CD4-positive, alpha-beta memory T cell (primary cell): Measurements from ENCODE around the gene ATP13A2. TPM values are rescaled to one million over a fixed set of nuclear protein-coding genes. Genes with fewer than 3 reads are reported as not detected.
"Not testable (repeated sequence)": the region's sequence is repeated elsewhere in the genome, so short reads cannot be mapped to it uniquely, and the experiment has no call there.

Experiments used
- CTCF ChIA-PET: fragments of 350-600 bp; sonication (Branson Sonifier 250); formaldehyde crosslinking; loops from one replicate; lab custom pipeline; 2021; ENCODE audit warnings: inconsistent platforms; ENCODE audit not compliant: partially characterized antibody; lab: Charles Lee
- POLR2A ChIA-PET: fragments of 350-600 bp; sonication (Branson Sonifier 250); formaldehyde crosslinking; loops from one replicate; lab custom pipeline; 2021; ENCODE audit not compliant: partially characterized antibody; lab: Charles Lee
- DNase-seq, 5 donors: peaks; one replicate each; pipeline versions ENCODE4 v3.0.0 to v3.0.0-alpha.2; 2020 to 2022; ENCODE audit warnings: mixed read lengths in 1 of 5
- H3K27ac ChIP-seq: one replicate; pipeline ENCODE4 v1.7.0; 2013; ENCODE audit warnings: low read depth, low read length
- H3K27me3 ChIP-seq: 2 replicates; pipeline ENCODE4 v1.7.0; 2013; ENCODE audit warnings: mild to moderate bottlenecking, low read length, moderate library complexity; ENCODE audit not compliant: insufficient read depth
- H3K36me3 ChIP-seq: 2 replicates; pipeline ENCODE4 v1.7.0; 2013; ENCODE audit warnings: mild to moderate bottlenecking, low read length, moderate library complexity; ENCODE audit not compliant: insufficient read depth
- H3K4me1 ChIP-seq: 2 replicates; pipeline ENCODE4 v1.7.0; 2013; ENCODE audit warnings: mild to moderate bottlenecking, low read length, moderate library complexity; ENCODE audit not compliant: insufficient read depth
- H3K4me3 ChIP-seq, 2 donors: one replicate each; pipeline ENCODE4 v1.7.0; 2013; ENCODE audit warnings: low read length in 2 of 2, mild to moderate bottlenecking in 1 of 2
- H3K9me3 ChIP-seq, 2 donors: one replicate each; pipeline ENCODE4 v1.7.0; 2013; ENCODE audit warnings: low read length in 2 of 2, control low read depth in 1 of 2; ENCODE audit not compliant: control insufficient read depth in 1 of 2
- H3K27ac Mint-ChIP-seq, 7 donors: one replicate each; pipeline ENCODE4 v1.8.0; 2020 to 2021; ENCODE audit warnings: mixed read lengths in 7 of 7, mild to moderate bottlenecking in 6 of 7, inconsistent platforms in 3 of 7, moderate library complexity in 3 of 7
- H3K27me3 Mint-ChIP-seq, 2 donors: one replicate each; pipeline ENCODE4 v1.8.0; 2020 to 2021; ENCODE audit warnings: mixed read lengths in 2 of 2
- H3K36me3 Mint-ChIP-seq, 2 donors: one replicate each; pipeline ENCODE4 v1.8.0; 2020 to 2021; ENCODE audit warnings: mixed read lengths in 2 of 2, inconsistent platforms in 1 of 2, mild to moderate bottlenecking in 1 of 2
- H3K4me1 Mint-ChIP-seq, 4 donors: one replicate each; pipeline ENCODE4 v1.8.0; 2020 to 2021; ENCODE audit warnings: mixed read lengths in 4 of 4, mild to moderate bottlenecking in 1 of 4
- H3K4me3 Mint-ChIP-seq, 8 donors: one replicate each; pipeline ENCODE4 v1.8.0; 2020 to 2021; ENCODE audit warnings: mixed read lengths in 8 of 8, mild to moderate bottlenecking in 7 of 8, moderate library complexity in 6 of 8, inconsistent platforms in 3 of 8
- H3K9me3 Mint-ChIP-seq, 8 donors: one replicate each; pipeline ENCODE4 v1.8.0; 2020 to 2021; ENCODE audit warnings: mixed read lengths in 8 of 8, mild to moderate bottlenecking in 5 of 8, inconsistent platforms in 3 of 8, moderate library complexity in 1 of 8
- intact Hi-C: fragments of 100-400 bp; cut with micrococcal nuclease; formaldehyde crosslinking; loops from one replicate; pipeline ENCODE4 v1.15.1; 2023
- polyA plus RNA-seq, 2 donors: library from polyadenylated mRNA; unstranded; fragments of 300-500 nt; fragmentation: Illumina TruSeq; gene quantifications; one replicate each; pipeline ENCODE4 v1.2.3, GENCODE V29; 2021
- total RNA-seq, 2 experiments: library from RNA; stranded (reverse); gene quantifications; one replicate each; pipeline ENCODE4 v1.2.3, GENCODE V29; 2021

Gene ATP13A2
- total and polyA plus RNA-seq, 4 experiments from 2014 or later, result 24.6 to 60.4 (median 55.6) TPM

DNA sequence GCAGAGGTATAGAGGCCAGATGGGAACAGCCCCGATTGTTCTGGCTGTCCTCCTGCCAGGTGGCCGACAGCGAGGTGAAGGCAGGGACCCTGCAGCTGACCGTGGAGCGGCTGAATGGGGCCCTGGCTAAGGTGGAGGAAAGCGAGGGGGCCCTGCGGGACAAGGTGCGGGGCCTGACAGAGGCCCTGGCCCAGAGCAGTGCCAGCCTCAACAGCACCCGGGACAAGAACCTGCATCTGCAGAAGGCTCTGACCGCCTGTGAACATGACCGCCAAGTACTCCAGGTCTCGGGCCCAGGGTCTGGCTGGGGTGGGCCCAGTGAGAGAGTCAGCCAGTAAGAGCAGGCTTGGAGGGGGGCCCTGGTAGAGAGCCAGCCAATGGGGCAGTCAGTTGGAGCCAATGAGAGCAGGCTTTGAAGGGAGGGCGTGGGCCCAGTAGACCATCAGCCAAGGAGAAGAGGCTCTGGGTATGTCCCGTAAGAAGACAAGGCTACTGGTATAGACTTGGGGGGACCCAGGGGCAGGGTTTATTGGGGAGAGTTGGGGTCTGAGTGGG is 42.6 kb downstream of the ATP13A2 start:
- Histone ChIP-seq H3K27ac (no peak overlapping the region), H3K36me3 (no peaks in the 10 kb centered on the region), H3K9me3 (no peaks in the 10 kb centered on the region), H3K4me3 (no peak overlapping the region), H3K27me3 (no peaks in the 10 kb centered on the region), H3K4me1 (no peaks in the 10 kb centered on the region)
- ChIA-PET CTCF (interaction anchor here (1.3 kb wide), 1 partner anchor 9 kb away, joined by 4 read pairs; no protein-coding TSS in a partner anchor), POLR2A (no interaction called here)
- DNase-seq, result no peak
- Mint-ChIP-seq H3K36me3 (peaks cover 11 to 39% of the 10 kb centered on the region in 2 donors), H3K4me3 (no peak overlapping the region), H3K9me3 (no peaks in the 10 kb centered on the region), H3K4me1 (no peaks in the 10 kb centered on the region), H3K27me3 (no peaks in the 10 kb centered on the region), H3K27ac (no peak overlapping the region)
- intact Hi-C loops, result no loop called here

DNA sequence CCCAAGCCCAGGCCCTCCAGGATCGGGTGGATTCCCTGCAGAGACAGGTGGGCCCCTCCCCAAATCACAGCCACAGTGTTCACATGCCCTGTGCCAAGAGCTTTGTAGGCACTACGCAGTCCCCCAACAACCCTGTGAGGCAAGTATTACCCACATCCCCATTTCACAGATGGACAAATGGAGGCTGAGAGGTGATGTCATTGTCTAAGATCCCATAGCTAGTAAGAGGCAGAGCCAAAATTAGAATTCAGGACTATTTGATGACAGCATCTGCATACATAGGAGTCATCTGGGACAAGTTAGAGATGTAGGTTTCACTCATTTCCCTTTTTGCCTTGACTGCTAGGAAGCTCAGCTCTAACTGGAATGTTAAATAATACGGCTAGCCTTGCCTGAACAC is 43.4 kb downstream of the ATP13A2 start:
- H3K4me3 ChIP-seq, result no peak overlapping the region
- H3K36me3 Mint-ChIP-seq, result peaks cover 11 to 39% of the 10 kb centered on the region in 2 donors
- no peaks in the 10 kb centered on the region for H3K9me3 ChIP-seq
- H3K4me3 Mint-ChIP-seq, result no peak overlapping the region
- CTCF ChIA-PET, result interaction anchor here (1.3 kb wide), 1 partner anchor 8 kb away, joined by 4 read pairs; no protein-coding TSS in a partner anchor
- H3K27me3 ChIP-seq, result no peaks in the 10 kb centered on the region
- H3K4me1 Mint-ChIP-seq, result no peaks in the 10 kb centered on the region
- H3K27ac ChIP-seq, result no peak overlapping the region
- H3K4me1 ChIP-seq, result no peaks in the 10 kb centered on the region
- no peak overlapping the region for H3K27ac Mint-ChIP-seq
- H3K27me3 Mint-ChIP-seq, result no peaks in the 10 kb centered on the region
- no peak for DNase-seq
- H3K36me3 ChIP-seq, result no peaks in the 10 kb centered on the region
- POLR2A ChIA-PET, result no interaction called here
- intact Hi-C loops, result no loop called here
- no peaks in the 10 kb centered on the region for H3K9me3 Mint-ChIP-seq

DNA sequence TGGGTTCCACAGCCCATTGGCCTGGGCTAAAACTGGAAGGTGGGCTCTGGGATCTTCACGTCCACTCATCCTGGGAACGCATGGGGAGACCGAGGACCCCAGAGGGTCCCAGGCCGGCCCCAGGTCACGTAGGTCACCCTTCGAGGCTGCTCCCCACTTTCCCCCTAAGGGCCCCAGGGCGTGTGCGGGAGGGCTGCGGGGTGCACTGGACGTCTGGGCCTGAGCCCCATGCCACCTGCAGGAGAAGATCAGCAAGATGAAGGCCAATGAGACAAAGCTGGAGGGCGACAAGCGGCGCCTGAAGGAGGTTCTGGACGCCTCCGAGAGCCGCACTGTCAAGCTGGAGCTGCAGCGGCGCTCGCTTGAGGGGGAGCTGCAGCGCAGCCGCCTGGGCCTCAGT is 43.8 kb downstream of the ATP13A2 start:
- Mint-ChIP-seq H3K27ac (no peak overlapping the region), H3K9me3 (no peaks in the 10 kb centered on the region), H3K4me3 (no peak overlapping the region), H3K36me3 (peaks cover 11 to 39% of the 10 kb centered on the region in 2 donors), H3K27me3 (no peaks in the 10 kb centered on the region), H3K4me1 (no peaks in the 10 kb centered on the region)
- no peaks in the 10 kb centered on the region for H3K9me3 ChIP-seq
- intact Hi-C loops, result no loop called here
- CTCF ChIA-PET, result interaction anchor here (1.3 kb wide), 2 partner anchors 8 to 78 kb away, joined by 3 to 4 read pairs; no protein-coding TSS in a partner anchor
- H3K27ac ChIP-seq, result no peak overlapping the region
- POLR2A ChIA-PET, result no interaction called here
- no peak overlapping the region for H3K4me3 ChIP-seq
- H3K27me3 ChIP-seq, result no peaks in the 10 kb centered on the region
- no peaks in the 10 kb centered on the region for H3K36me3 ChIP-seq
- no peaks in the 10 kb centered on the region for H3K4me1 ChIP-seq
- DNase-seq, result no peak

DNA sequence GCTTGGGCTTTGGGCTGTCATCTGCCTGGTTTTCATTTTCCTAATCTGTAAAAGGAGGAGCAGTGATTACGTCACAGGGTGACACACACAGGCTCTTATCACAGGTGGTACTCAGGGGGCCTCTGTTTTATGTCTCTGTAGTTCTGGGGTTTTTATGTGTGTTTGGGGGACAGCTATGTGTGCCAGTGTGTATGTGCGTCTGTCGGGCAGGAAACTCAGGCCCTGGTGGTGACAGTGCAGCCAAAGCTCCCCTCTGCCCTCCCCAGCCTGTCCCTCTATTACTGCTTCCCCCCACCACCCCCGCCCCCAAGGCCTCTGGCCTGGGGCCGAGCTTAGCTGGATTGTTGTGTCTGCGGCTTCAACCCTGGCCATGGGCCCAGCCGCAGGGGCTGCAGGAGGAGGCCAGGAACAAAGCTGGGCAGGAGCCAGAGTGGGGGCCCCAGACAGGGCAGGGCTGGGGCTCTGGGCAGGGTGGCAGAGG is 44.6 kb downstream of the ATP13A2 start:
- ChIA-PET POLR2A (no interaction called here), CTCF (interaction anchor here (1.3 kb wide), 1 partner anchor 79 kb away, joined by 3 read pairs; no protein-coding TSS in a partner anchor)
- Mint-ChIP-seq H3K4me3 (no peak overlapping the region), H3K9me3 (no peaks in the 10 kb centered on the region), H3K36me3 (peaks cover 11 to 39% of the 10 kb centered on the region in 2 donors), H3K4me1 (no peaks in the 10 kb centered on the region), H3K27ac (peak overlapping the region in 1 of 7 donors; percentile 8), H3K27me3 (no peaks in the 10 kb centered on the region)
- Histone ChIP-seq H3K27me3 (no peaks in the 10 kb centered on the region), H3K9me3 (no peaks in the 10 kb centered on the region), H3K36me3 (no peaks in the 10 kb centered on the region), H3K27ac (no peak overlapping the region), H3K4me1 (no peaks in the 10 kb centered on the region), H3K4me3 (no peak overlapping the region)
- intact Hi-C loops, result no loop called here
- DNase-seq, result no peak

DNA sequence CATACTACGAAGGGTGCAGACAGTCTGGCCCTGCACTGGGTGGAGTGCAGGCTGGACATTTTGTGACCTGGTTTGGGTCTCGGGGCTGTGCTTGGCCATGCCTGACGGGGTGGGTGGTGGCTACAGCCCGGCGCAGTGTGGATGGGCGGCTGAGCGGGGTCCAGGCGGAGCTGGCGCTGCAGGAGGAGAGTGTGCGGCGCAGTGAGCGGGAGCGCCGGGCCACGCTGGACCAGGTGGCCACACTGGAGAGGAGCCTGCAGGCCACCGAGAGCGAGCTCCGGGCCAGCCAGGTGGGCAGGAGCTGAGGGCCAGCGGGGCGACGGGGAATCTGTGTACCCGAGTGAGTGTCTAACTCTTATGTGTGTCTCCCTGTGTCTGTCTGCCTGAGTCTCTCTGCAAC is 45.4 kb downstream of the ATP13A2 start:
- no peaks in the 10 kb centered on the region for H3K9me3 Mint-ChIP-seq
- no peak for DNase-seq
- intact Hi-C loops, result no loop called here
- peaks cover 11 to 39% of the 10 kb centered on the region in 2 donors for H3K36me3 Mint-ChIP-seq
- POLR2A ChIA-PET, result no interaction called here
- CTCF ChIA-PET, result no interaction called here
- Histone ChIP-seq H3K4me1 (peaks cover 5% of the 10 kb centered on the region), H3K27me3 (no peaks in the 10 kb centered on the region), H3K27ac (no peak overlapping the region), H3K9me3 (no peaks in the 10 kb centered on the region), H3K4me3 (no peak overlapping the region), H3K36me3 (no peaks in the 10 kb centered on the region)
- no peaks in the 10 kb centered on the region for H3K27me3 Mint-ChIP-seq
- H3K4me1 Mint-ChIP-seq, result peaks cover 3 to 8% (median 5%) of the 10 kb centered on the region in 4 donors
- H3K27ac Mint-ChIP-seq, result no peak overlapping the region
- H3K4me3 Mint-ChIP-seq, result no peak overlapping the region

DNA sequence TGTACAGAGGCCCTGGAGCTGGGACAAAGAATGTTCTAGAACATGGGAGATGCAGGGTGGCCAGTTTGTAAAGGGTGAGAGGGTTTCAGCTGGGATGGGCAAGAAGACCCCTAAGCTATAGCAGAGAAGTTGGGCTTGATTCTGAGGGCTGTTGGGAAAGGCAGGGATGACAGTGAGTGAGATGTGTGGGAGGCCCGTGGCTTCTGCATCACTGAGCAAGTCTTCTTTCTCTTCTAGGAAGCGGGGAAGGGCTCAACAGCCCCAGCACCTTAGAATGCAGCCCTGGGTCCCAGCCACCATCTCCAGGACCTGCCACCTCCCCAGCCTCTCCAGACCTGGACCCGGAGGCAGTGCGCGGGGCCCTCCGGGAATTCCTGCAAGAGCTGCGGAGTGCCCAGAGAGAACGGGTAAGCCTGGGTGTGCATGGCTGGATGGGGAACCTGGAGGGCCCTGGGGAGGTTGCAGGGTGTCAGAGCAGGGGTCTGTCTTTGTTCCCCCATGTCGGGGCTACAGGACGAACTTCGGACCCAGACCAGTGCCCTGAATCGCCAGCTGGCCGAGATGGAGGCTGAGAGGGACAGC is 46.2 kb downstream of the ATP13A2 start:
- peaks cover 3 to 11% (median 7%) of the 10 kb centered on the region in 4 donors for H3K4me1 Mint-ChIP-seq
- no peak overlapping the region for H3K4me3 ChIP-seq
- H3K9me3 ChIP-seq, result no peaks in the 10 kb centered on the region
- no peaks in the 10 kb centered on the region for H3K36me3 ChIP-seq
- POLR2A ChIA-PET, result no interaction called here
- no peak overlapping the region for H3K4me3 Mint-ChIP-seq
- H3K4me1 ChIP-seq, result peaks cover 8% of the 10 kb centered on the region
- H3K27ac ChIP-seq, result no peak overlapping the region
- no peaks in the 10 kb centered on the region for H3K27me3 ChIP-seq
- no peaks in the 10 kb centered on the region for H3K9me3 Mint-ChIP-seq
- DNase-seq, result no peak
- CTCF ChIA-PET, result no interaction called here
- peaks cover 11 to 35% of the 10 kb centered on the region in 2 donors for H3K36me3 Mint-ChIP-seq
- peak overlapping the region in 3 of 7 donors; percentile 9 to 42 (median 18) for H3K27ac Mint-ChIP-seq
- no peaks in the 10 kb centered on the region for H3K27me3 Mint-ChIP-seq
- intact Hi-C loops, result no loop called here

DNA sequence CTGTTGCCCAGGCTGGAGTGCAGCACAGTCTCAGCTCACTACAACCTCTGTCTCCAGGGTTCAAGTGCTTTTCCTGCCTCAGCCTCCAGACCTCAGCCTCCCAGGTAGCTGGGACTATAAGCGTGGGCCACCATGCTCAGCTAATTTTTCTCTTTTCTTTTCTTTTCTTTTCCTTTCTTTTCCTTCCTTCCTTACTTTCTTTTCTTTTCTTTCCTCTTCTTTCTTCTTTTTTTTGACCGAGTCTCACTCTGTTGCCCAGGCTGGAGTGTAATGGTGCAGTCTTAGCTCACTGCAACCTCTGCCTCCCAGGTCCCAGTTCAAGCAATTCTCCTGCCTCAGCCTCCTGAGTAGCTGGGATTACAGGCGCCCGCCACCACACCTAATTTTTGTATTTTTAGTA is 47.6 kb downstream of the ATP13A2 start:
- H3K4me3 ChIP-seq, POLR2A ChIA-PET, H3K27ac ChIP-seq, H3K27me3 Mint-ChIP-seq, H3K27me3 ChIP-seq, H3K4me3 Mint-ChIP-seq, H3K27ac Mint-ChIP-seq, H3K36me3 ChIP-seq, H3K9me3 Mint-ChIP-seq, DNase-seq, H3K9me3 ChIP-seq: not testable (repeated sequence)
- intact Hi-C loops, result loop anchor here (5.0 kb wide), 2 partner anchors 48 to 52 kb away; partner anchors contain the start of gene ATP13A2
- CTCF ChIA-PET, result interaction anchor here (1.0 kb wide), 1 partner anchor 343 kb away, joined by 3 read pairs; no protein-coding TSS in a partner anchor
- peaks cover 13% of the 10 kb centered on the region for H3K4me1 ChIP-seq
- Mint-ChIP-seq H3K4me1 (peaks cover 6 to 16% (median 13%) of the 10 kb centered on the region in 4 donors), H3K36me3 (peaks cover 11 to 26% of the 10 kb centered on the region in 2 donors)
